Activated T-cell treated with anti-CD3 and anti-CD28 coated beads for 1 hour (primary cell): ENCODE results near the gene PPP2R5B.

Experiments used
- DNase-seq: peaks from one replicate; pipeline ENCODE4 v3.0.0-alpha.2; 2020; ENCODE audit warnings: low read depth

The PPP2R5B gene

DNA sequence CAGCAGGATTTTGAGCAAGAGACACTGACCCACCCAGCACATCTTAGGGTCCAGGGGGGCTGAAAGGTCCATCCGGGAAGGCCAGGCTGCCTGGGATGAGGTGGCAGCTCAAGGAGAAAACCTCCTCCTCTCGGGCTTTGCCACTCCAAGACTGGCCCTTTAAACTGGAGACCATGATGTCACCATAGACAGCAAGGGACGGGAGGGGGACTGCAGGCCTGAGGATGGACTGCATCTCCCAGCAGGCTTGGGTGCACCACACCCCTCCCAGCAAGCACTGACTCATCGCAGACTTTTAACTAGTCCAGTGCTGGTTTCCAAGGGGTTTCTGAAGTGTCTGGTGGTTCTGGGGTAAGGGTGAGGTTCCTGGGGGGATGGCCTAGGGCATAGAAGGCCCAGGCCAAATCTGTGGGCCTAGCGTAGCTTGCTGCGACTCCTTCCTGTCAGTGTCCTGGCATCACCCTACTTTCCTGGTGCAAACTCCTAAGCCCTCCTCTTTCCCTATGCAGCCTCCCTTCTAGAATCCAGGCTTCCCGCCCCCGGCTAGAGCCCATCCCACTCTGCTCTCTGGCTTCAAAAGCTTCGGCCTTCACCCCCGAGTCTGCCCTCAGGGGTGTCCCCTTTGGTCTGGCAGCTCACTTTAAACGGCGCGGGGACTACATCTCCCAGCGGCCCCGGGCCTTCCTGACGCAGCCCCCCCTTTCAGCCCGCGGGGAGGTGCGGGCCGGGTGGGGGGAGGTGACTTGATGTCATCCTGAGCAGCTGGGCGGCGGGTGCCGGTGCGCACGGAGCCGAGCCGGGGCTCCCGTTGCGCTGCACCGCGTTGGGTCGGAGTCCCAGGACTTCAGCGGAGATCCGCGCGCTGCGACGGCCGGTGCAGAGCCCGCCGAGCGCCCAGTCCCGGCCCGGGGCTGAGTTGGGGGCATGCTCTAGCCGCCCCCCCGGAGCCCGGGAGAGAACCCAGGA lies at the start of gene PPP2R5B:
Gene PPP2R5B (plus strand): TSS at position 746 of the 966 bp plus-strand sequence. CDS start 1,046 bp downstream, outside the sequence.
- peak; percentile 87 for DNase-seq

DNA sequence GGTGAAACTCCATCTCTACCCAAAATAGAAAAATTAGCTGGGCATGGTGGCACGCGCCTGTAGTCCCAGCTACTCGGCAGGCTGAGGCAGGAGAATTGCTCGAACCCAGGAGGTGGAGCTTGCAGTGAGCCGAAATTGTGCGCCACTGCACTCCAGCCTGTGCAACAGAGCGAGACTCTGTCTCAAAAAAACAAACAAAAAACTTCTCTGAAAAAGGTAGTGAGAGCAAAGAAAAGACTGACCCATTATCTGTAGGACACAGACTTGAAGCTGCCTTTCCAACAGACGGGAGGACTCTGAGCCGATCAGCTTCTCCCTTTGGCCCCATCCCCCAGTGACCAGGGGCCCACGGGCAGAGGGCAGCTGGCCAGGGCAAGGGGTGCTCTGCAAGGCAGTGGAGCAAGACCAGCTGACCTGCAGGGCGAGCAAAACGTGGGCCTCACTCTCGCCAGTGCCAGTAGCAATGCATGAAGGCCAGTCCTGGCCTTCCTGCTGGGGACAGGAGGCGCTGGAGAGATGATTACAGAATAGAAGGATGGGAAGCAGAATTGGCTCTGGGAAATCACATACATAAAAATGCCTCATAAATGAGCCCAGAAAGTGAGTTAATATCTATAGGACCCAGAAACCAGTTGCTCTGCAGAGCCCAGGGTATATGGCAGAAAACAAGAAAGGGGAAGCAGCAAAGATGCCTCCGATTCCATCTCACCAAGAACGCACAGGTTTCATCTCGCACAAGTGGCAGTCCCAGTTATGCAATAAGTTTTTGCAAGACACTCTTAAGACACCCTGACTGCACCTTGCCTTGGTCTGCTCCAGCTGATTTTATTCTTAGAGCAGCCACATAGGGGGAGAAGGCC lies 48.9 kb upstream of the PPP2R5B start:
- DNase-seq: no peak

DNA sequence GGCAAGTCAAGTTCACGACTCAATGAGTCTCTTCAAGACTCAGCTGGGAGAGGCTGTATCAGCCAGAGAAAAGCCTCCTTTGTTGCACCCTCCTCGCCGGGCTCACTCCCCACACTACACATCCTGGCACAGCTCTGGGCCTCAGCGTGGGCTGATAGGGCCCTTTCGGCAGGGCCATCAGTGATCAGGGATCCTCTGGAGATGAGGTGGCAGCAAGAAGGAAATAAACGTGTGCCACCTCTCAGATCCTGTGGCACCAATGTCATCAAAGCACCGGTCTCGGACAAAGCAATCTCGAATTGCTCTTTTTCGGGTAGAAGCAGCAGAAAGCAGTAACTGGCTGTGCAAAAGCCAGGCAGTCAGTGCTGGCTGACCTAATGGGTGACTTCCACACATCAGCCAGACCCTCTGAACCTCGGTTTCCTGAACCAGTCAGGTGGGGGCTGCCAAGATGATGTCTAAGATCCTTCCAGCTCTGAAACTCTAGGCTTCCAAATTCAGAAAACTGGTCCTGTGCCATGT lies 48.2 kb upstream of the PPP2R5B start:
- DNase-seq: no peak

DNA sequence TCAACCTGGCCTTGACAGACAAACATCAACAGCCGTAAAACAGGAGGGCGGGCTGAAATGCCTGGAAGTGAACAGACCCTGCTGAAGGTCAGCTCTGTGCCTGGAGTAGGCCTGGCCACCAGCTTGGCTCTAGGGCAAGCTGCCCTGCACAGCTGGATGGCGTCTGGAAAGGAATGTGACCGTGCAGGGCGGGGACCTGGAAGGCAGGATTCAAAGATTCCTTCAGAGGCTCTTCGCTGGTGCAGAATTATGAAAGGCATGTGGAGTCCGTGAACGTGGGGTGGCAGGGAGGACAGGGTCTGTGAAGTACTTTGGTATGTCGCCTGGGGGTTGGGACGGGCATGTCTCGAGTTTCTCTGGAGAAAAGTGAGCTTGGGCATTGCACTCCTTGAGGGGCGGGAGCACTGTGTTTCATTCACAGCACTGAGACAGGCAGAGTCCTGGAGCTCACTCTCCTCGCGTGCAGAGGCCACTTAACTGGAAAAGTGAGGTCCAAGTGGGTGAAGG lies 47.6 kb upstream of the PPP2R5B start:
- no peak for DNase-seq

DNA sequence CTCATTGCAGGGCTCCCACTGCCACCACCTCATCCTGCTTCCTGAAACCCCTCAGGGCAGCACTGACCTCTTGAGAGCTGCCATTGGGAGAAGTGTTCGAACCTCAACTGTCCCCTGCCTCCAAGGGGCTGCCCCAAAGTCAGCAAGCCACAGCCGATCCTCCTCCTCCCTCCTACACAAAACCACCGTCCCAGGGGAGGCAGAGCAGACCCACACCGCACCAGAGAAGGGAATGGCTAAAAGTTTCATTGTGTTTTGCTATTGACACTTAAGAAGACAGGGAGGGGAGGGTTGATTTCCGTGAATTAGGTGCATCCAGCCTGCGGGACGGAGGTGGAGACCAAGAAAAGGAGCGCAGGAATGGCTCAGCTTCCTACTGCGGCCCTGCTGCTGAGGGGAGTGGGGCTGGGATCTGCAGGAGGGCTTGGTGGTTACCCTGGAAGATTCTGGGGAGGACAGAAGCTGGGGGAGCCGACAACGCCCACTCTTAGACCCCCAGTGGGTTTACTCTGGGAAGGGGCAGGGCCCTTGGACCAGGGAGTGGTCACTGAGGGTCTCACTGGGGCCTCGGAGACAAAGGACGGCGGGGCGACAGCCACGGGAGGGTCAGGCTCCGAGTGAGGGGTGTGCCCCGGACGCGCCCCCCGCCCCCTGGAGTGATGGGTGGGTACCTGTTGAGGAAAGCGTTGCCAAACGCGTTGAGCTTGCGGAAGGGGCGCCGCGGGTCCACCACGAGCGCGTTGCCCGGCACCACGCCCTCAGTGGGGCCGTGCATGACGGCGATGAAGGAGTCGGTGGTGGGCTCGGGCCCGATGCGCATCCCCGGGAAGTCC lies 46.9 kb upstream of the PPP2R5B start:
- no peak for DNase-seq

DNA sequence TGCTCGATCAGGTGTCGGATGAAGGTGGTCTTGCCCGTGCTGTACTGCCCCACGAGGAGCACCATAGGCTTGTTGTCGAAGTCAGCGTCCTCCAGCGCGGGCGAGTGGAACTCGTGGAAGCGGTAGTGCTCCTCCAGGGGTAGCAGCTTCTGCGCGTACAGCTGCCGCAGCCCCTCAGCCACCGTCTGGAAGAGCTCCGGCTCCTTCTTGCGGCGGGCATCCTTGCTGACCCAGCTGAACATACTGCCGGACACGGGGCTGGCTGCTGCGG lies 46.3 kb upstream of the PPP2R5B start:
- DNase-seq: no peak

DNA sequence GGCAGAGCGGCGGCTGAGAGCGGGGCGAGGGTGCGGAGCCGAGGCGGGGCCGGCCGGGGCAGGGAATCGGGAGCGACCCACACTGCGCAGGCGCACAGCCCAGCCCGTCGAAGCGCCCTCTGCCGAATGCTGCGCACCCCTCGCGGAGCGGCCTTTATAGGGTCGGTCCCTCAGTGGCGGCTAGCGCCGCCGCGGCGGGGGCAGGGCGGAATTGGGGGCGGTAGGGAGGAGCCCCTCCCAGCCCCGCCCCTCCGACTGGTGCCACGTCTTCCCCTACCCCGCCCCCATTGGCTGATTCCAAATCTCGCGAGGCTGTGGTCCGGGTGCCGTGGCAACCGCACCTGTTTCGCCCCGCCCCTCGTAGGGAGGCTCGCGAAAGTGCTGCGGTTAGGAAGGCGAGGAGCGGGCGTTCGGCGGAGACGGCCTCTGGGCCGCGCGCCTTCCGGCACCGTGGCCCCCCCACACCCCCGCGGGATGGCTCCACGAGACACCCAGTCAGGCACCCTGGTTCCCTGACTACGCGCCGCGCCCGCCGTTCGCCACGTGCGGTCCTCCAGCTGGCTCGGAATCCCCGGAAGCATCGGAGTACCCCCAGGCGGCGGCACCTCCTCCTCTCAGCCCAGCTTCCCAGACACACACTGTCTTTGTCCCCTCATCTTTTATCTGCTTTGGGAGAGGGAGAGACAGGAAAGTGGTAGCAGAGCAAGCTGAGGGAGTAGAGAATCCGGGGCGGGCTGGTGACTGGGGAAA lies 45.8 kb upstream of the PPP2R5B start, which contains the start of gene EHD1:
Gene EHD1 (minus strand): TSS at position 128 of the 750 bp plus-strand sequence. CDS start 157 bp downstream, outside the sequence.
- DNase-seq: peak; percentile 99

DNA sequence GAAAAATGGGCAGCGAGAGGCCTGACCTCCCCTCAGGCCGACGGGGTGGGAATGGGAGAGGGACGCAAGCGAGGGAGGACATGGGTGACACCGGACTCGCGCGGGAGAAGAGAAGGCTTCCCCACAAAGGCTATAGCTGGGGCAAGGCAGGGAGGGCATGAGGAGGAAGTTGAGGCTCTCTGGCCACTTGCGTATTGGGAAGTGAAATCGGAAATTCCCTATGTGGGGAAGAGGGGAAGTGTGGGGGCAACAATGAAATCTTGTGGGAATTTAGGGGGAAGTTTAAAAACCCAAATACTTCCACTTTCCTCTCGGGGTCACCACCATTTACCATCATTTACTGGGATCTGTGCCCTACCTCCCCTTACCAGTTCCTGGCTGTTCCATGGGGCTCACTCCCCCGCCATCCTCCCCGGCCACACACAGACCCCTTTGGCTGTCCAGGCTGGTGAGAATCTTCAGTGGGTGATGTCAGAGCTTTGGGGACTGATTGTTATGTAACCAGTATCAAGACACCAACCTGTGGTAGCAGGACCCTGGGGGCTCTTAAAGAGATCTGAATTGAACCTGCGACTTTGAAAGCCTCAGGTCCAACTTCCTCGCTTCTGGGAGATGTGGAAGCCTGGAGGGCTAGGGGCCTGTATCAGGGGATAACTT lies 45.1 kb upstream of the PPP2R5B start:
- DNase-seq: no peak

DNA sequence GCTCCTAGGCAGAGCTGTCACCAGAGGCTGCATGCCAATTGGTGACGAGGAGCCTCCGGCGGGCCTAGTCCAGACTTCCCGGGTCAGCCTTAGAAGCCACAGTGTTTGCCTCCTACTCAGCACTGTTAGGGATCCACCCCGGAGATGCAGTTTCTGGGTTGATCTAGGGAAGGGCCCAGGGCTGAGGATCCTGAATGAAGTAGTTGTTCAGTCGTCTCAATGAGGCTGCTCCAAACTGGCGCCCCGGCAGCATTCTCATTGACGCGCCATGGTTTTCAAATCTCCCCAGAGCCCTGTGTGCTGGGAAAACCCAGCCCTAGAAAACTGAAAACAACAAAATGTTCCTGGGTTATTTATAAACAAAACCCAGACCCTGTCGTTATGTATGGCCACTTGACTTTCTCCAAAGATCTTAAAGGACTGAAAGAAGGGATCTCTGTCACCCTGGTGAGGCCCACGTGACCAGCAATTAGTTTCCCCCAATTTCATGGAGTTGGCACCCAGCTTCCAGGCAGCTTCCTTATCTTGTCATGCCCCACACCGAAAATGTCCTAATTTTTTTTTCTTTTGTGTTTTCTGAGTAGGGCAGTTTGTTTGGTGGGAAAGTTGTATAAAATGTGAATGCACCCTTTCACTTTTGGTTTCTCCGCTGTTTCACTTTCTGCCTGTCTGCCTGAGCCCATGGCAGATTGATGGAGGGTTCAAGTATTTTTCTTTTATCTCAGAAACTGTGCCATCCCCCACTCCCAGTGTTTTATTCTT lies 44.1 kb upstream of the PPP2R5B start:
- no peak for DNase-seq

DNA sequence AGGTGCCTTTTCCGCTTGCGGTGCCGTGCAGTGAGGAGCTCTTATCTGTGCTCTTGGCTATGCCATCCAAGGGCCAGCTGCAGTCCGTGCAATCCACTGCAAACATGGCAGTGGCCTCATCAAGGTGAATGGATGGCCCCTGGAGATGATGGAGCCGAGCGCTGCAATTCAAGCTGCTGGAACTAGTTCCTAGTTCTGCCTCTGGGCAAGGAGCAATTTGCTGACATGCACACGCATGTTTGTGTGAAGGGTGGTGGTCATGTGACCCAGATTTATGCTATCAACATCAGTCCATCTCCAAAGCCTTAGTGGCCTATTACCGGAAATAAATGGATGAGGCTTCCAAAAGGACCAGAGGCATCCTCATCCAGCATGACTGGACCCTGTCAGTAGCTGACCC lies 43.0 kb upstream of the PPP2R5B start:
- DNase-seq: no peak

DNA sequence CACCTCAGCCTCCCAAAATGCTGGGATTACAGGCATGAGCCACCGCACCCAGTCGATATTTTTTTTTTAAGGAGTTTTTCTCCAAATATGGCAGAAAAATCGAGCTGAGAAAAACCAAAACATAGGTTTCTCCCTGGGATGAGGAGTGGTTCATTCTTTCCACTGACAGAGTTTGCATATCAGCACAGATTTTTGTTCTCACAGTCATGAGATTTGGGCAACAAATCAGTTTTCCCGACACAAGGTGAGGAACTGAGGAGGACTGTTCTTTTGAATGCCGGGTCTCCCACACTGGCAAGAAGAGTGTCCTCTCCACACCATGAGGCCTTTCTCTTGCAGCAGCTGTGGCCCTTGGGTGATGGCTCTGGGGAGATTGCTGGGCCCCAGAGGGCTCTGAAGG lies 42.2 kb upstream of the PPP2R5B start:
- DNase-seq: no peak

DNA sequence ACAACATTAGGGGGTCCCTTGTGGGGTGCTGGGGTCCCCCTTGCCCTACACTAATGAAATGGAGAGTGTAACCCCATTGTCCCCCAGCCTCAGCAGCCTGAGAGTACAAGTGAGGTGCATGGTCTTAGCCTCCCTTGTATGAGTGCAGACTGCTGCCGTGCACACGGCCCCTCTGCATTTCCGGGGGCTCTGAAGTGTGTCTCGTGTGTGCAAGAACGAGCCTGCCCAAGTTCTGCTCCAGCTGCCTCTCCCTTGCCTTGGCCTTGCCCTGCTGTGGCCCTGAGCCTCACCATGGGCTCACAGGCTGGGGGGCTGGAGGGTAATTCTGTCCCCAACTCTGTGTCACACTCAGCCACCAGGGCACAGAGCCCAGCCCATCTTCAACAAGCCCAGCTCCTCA lies 40.9 kb upstream of the PPP2R5B start:
- DNase-seq: no peak

DNA sequence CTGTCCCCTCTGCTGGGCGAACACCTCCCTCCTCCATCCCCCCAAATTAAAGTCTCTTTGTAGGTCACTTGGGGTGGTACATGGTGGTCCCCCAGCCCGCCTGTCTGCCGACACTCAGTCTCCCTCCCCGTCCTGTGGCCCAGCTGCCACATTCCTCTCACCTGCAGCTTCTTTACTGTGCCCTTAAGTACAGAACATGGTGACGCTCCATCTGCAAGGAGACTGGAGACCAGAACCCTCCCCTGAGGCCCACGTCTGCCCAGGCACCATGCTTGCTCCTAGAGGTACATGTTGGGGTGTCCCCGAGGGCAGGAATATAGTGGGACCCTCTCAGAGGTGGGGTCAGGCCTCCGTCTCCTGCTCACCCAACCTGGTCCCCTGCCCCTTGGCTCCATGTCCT lies 40.5 kb upstream of the PPP2R5B start:
- DNase-seq: no peak

DNA sequence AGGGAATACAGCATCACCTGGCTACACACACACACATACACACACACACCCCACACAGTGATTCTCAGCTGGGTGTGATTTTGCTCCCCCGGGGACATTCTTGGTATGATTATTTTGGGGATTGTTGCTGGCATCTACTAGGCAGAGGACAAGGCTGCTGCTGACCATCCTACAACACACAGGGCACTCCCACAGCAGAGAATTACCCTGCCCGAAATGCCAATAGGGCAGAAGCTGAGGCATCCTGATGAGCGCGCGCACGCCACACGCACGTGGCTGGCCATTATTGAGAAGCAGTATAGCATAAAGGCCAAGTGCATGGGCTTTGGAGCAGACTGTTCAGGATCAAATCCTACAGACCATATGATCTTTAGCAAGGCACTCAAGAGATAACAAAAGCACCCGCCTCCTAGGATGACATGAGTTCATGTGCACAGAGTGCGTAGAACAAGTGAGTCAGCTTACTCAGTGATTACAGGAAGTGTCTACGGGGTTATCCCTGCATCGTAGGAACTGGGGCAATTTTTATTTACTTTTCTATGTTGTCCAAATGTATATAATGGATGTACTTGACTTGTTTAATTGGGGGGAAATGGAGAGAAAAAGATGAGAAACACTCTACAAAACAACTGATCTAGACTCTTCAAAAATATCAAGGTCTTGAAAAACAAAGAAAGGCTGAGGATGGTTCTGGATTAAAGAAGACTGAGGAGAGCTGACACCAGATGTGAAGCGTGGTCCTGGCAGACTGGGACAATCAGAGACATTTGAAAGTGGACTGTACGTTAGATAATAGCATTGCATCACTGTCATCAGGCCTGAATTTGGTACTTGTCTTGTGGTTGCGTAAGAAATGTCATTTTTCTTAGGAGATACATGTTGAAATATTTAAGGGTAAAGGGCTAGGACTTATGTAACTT lies 38.9 kb upstream of the PPP2R5B start:
- DNase-seq: no peak

DNA sequence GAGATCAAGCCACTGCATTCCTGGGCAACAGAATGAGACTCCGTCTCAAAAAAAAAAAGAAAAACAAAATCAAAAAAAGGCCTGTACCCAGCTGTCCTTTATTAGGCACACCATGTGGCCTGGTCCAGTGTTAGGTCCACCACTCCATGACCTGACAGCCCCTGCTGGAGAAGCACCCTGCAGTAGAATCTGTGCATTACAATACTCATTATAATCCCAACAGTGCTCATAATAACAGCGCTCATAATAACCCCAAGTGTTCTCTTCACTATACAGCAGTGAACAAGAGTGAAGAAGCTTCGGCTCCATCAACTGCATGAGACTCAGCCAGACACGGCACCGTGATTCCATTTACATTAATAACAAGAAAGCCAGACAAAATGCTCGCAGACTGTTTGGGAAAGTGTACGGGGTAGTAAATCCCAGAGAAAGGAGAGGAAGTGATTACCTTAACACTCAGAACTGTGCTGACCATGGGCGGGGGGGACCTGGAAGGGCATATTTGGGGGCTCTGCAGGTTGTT lies 37.2 kb upstream of the PPP2R5B start:
- DNase-seq: no peak

DNA sequence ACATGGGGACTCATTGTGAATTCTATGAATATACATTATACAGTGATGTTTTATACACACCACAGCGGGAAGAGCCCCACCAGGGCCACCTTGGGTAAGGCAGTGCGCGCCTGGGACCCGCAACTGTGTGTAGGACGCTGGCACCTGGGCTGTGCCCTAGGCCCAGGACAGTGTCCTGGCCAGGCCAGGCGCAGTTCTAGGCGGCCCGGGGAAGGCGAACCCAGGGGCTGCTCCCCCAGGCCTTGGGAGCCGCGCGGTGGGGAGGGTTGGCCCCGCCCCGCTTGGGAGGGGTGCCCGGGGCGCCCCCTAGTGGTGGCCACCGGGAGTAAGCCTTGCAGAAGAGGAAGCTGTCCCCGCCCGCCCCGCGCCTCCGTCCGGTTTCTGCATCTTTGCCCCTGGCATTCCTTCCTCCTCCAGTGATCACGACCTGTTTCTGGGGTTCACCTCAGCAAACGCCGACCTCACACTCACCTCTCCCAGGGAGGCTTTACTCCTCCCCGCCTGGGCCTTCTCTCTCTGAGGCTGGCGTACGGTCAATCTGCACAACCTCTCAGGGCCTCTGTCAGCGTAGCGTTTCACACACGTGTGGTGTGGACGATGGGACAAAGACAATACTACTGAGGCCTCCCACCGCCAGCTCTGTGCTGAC lies 36.6 kb upstream of the PPP2R5B start:
- peak; percentile 83 for DNase-seq

DNA sequence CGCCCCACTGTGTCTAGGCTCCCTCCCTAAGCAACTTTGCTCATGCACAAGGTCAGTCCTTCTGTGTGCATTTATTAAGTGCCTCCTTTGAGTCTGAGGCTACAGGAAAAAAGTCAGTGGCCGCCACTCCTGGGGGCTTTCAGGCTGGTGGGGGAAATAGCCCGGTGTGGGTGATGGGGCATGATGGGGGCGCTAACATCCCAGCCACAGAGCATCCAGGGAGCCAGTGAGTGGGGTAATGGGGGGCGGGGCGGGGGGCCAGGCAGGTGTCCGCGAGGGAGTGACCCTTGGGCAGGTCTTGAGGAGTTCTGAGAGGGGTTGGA lies 36.1 kb upstream of the PPP2R5B start:
- no peak for DNase-seq
